GM21825 (cell line): Measurements from ENCODE around the gene OR12D3.
"Not testable (repeated sequence)": the region's sequence is repeated elsewhere in the genome, so short reads cannot be mapped to it uniquely, and the experiment has no call there.

Experiments
- ATAC-seq: cut with Tn5 transposase; IDR thresholded peaks from one replicate; pipeline ENCODE4 v1.9.1; 2021; ENCODE audit warnings: mild to moderate bottlenecking, moderate library complexity; ENCODE audit not compliant: unreplicated experiment

The OR12D3 gene, protein sequence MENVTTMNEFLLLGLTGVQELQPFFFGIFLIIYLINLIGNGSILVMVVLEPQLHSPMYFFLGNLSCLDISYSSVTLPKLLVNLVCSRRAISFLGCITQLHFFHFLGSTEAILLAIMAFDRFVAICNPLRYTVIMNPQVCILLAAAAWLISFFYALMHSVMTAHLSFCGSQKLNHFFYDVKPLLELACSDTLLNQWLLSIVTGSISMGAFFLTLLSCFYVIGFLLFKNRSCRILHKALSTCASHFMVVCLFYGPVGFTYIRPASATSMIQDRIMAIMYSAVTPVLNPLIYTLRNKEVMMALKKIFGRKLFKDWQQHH

DNA sequence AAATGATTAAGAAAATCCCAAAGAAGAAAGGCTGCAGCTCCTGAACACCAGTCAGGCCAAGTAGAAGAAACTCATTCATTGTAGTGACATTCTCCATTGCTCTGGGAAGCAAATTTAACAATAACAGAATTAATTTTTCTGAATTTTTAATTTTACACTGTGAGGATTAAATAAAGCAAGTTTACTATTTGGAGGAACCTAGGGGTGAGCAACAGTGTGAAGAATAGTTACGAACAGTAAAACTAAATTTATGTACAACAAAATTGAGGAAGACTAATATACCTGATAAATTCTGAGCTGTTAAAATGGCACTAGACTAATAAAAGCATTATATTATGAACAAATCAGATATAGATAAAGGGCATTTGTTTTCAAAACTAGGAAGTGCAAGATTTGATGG, at the start of gene OR12D3:
Gene OR12D3, minus strand, starts transcription at position 101 of the 400 bp plus-strand sequence. Its CDS starts 4 bp downstream, at position 97.
- no peak for ATAC-seq

DNA sequence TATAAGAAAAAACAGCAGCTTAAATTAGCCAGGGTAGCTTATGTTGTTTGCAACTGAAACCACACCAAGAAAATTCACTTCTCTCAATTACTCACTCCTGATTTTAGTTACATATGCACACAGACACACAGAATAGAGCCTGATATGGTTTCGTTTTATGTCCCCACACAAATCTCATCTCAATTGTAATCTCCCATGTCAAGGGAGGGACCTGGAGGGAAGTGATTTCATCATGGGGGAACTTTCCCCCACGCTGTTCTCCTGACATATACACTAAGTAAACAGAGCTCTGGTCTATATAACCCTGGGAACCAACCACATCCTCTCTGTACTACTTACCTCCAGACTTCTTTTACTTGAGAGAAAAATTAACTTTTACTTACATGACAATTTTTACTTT, 49.5 kb upstream of the OR12D3 start:
- no peak for ATAC-seq

DNA sequence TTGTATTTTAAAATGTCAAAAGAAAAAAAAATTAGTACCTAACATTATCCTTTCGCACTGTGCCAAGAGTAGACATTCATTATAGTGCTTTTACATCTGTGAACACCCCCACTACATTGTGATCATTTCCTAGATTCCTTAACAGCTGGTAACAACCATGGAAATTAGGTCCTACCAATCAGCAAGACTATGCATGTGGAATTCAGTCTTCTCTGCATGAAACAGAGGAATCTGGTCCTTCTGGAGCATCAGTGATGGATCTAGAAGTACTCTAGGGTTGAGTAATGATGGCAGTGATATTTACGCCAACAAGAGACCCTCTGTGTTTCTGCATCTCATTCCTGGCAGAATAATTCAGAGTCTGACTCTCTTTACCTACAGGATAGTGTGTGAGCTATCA, 49.1 kb upstream of the OR12D3 start:
- ATAC-seq, result no peak

DNA sequence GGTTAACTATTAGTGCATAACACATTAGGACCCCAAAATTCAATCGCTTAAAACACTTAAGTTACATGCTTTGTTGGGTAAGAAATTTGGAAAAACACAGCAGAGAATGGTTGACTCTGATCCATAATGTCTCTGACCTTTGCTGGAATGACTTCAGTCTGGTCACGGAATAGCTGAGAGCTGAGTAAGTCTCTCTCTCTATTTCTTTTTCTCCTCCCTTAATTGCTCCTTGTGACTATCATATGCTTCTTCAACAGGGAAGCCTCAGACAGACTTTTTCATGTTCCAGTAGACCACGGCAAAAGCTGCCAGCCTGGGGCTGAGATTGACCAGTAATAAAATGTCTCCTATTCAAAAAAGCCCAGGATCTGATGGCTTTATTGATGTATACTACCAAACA, 44.4 kb upstream of the OR12D3 start:
- no peak for ATAC-seq

DNA sequence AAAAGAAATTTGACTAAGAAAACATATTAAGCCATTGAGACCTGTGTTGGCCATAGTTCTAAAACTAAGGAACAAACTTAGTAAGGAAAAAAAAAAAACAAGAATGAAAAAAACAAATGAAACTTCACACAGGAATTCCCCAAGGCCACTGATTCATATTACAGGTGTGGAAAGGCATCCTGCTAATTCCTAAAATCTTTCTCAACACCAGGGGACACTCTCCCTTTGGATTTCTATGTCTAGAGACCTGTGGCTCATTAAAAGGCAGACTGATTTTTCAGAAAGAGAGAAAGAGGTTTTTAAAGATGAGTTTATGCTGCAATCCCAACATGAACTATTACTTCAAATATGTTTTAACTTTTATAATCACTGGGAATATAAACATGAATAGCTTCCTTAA, 39.5 kb upstream of the OR12D3 start, which contains the start of gene OR12D1:
Gene OR12D1, plus strand, starts transcription at position 341 of the 400 bp plus-strand sequence.
- ATAC-seq, result no peak

DNA sequence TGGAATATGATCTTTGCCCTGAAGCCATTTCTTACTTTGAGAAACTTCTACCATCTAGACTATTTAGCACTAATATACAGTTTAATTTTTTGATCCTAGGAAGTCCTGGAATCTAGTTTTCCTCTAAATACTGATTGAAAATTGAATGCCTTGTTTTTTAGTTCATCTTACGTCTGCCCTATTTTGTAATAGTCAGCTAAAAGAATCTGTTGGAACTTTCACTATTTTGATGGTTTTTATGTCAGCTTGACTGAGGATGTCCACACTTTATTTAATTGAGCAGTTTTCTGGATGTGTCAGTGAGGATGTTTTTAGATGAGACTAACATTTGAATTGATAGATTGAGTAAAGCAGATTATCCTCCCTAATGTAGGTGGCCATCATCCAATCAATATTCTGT, 28.7 kb upstream of the OR12D3 start:
- no peak for ATAC-seq

DNA sequence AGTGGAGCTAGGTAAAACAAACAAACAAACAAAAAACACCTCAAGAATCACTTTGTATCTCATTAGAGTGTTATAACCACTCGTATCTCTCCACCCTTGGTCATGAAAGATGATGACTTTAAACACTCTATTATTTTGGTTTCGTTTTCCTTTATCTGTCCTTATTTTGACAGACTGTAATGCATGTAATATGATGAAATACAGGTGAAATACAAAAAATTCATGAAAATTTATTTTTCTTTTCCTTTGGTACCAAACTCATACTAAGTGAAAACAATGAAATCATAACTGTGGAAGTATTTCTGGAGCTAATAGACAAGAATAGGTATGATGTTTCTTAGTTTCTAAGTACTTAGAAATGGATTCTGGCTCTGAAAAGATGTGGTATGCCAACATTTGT, 24.4 kb upstream of the OR12D3 start:
- no peak for ATAC-seq

DNA sequence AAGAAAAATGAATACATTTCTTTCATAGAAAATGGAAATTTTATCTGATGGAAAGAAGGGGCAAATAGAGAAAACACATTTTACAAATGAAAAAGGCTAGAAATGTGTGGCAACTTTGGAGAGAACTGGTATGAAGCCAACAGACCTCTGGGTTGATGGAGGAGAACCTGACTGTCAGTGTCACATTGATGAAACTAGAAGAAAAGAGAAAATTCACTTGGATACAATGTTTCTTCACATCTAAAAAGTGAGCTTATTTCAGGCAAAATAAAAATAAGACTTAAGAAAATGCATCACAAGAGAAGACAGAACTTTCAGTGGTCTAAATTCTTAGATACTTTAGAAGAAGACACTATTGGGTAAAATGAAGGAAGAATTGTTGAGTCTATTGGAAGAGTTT, 20.2 kb upstream of the OR12D3 start, which contains the start of gene OR12D2:
Gene OR12D2, plus strand, starts transcription at position 301 of the 400 bp plus-strand sequence. CDS start 1,069 bp downstream, outside the sequence.
- ATAC-seq, result no peak

DNA sequence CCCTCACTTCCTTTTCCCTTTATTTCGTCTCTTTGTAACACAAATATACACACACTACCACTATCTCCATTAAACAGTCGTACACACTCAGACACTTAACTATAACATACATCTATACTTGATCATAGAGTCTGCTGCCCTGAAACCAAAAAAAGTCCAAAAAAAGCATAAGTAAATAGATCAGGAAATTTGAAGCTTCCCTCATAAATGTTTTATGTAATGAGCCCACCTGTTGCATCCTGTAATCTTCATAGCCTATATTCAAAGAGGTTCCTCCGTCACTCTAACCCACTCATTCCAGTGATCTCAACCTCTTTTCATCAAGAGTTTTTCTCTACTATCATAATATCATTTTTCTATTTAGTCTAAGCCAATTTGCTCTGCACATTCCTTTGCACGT, 13.4 kb upstream of the OR12D3 start:
- ATAC-seq, result no peak

DNA sequence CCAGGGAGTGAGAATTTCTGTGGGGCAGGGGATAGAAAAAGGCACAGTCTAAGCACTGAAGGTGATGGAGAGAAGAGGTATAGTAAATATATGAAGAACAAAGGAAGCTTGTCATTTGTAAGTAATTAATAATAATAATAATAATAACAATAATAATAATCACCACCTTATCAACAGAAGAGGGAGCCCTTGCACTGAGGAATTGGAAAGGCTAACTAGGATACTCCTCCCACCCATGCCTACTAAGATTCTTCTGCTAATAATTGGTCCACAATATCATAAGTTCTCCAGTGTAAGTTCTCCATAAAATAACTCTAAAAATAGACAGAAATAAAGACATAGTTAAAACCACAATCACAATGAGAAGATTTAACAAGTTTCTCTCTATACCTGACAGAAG, 912 bp upstream of the OR12D3 start:
- no peak for ATAC-seq

DNA sequence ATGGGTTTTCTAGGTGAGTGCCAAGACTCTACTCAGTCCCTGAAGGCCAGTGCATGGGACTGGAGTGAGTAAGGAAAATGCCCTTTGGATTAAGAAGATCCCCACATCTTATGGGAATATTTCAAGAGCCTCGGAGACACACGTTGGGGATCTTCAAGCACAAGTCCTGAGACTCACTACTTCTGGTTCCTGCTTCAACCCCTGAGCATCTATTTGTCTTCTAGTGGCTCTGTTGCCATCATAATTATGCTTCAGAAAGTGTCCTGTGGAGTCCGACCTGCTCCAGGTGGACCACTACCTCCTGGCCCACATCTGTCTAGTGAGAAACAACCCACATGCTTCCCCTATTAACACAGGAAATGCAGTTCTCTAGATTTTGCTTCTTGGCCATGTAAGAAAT, 6.3 kb downstream of the OR12D3 start, which contains the start of gene OR5V1:
Gene OR5V1, minus strand, starts transcription at position 101 of the 400 bp plus-strand sequence. CDS start 12,670 bp downstream, outside the sequence.
- ATAC-seq, result no peak

DNA sequence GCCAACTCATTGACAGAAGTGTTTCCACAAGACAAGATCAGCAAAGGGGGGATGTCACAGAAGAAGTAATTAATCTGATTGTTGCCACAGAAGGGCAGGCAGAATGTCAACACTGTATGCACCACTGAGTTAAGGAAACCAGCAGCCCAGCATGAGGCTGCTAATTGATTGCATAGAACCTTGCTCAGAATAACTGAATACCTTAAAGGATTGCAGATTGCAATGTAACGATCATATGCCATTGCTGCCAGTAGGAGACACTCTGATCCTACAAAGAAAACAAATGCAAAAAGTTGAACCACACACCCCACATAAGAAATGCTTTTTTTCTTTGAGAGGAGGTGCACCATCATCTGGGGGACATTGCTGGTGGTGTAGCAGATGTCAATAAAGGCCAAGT, 19.5 kb downstream of the OR12D3 start:
- no peak for ATAC-seq

DNA sequence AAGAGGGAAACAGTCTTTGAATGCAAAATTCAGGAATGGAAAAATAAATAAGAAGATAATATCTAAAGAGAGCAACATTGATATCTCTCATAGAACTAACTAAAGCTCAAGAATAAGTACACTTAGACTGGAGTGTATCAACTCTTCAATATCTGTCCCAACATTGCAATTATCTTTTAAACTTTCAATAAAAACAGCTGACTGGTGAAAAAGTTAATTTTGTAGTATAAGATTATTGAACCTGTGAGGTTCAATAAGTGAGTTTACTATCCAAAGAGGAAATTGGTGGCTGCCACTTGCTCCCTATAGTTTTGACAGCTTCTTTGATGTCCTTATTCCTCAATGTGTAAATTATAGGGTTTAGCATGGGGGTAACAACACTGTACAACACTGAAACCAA, 20.1 kb downstream of the OR12D3 start:
- ATAC-seq, result no peak

DNA sequence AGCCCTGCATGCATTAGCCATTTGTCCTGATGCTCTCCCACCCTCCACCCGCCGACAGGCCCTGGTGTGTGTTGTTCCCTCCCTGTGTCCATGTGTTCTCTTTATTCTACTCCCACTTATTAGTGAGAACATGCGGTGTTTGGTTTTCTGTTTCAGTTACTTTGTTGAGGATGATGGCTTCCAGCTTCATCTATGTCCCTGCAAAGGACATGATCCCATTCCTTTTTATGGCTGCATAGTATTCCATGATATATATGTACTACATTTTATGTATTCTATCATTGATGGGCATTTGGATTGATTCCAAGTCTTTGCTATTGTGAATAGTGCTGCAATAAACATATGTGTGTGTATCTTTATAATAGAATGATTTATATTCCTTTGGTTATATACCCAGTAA, 25.7 kb downstream of the OR12D3 start:
- not testable (repeated sequence) for ATAC-seq

DNA sequence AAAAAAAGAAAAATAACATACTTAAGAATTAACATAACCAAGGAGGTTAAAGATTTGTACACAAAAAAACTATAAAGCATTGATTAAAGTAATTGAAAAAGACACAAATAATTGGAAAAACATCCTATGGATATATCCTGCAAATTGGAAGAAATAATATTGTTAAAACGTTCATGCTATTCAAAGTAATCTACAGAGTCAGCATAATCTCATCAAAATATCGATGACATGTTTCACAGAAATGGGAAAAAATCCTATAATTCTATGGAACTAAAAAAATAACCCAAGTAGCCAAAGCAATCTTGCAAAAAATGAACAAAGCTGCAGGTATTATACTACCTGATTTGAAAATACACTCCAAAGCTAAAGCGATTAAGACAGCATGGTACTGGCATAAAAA, 29.7 kb downstream of the OR12D3 start:
- no peak for ATAC-seq

DNA sequence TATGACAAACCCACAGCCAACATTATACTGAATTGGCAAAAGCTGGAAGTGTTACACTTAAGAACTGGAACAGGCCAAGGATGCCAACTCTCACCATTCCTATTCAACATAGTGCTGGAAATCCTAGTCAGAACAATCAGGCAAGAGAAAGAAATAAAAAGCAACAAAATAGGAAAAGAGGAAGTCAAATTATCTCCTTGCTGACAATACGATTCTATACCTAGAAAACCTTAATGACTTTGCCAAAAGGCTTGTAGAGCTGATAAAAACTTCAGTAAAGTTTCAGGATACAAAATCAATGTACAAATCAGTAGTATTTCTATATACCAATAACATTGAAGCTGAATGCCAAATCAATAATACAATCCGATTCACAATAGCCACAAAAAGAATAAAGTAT, 38.8 kb downstream of the OR12D3 start:
- ATAC-seq, result no peak

DNA sequence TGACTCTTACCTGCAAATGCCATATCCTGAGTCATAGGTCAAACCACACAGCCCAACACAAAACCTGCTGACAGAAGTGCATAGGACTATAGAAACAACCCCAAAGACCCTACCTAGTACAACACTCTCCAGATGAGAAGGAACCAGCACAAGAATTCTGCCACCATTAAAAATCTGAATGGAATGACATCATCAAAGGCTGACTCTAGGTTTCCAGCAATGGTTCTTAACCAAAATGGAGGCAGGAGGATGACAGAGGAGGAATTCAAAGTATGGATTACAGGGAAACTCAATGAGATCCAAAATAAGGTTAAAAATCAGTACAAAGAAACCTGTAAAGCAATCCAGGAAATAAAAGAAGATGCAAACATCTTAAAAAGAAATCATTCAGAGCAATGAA, 42.4 kb downstream of the OR12D3 start:
- ATAC-seq, result no peak

DNA sequence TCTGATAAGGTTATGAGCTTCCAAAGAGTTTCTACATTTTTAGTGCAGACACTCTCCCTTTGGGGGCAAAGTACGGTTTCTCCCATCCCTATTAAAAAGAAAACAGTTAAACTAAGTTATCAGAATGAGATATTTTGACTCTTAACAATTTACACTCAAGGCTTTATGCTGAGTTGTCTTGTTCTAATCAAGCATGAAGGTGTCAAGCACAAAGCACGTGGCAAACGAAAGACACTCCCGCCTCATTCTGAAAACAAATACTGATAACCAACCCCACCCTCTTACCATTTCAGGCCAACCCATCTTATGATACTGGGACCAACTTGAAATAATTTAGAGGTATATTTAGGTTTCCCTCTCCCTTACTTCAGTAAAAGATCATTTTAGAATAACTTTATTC, 49.3 kb downstream of the OR12D3 start:
- no peak for ATAC-seq
